GM23338 (cell line): Measurements from ENCODE around the gene OR52N2. TPM values are rescaled to one million over a fixed set of nuclear protein-coding genes. Genes with fewer than 3 reads are reported as not detected.

Experiments used
- ATAC-seq: fragments of 200-7000 bp; cut with Tn5 transposase; 3 replicates; pipeline ENCODE4 v1.9.1; 2020
- DNase-seq: peaks from one replicate; pipeline ENCODE4 v3.0.0-alpha.2; 2015; ENCODE audit warnings: low spot score
- H2AFZ ChIP-seq: fragments of 200-600 bp; sonication (generic); 2 replicates; pipeline ENCODE4 v1.8.0; 2016; ENCODE audit warnings: antibody characterized with exemption, mild to moderate bottlenecking, moderate library complexity
- H3F3A ChIP-seq: fragments of 200-600 bp; sonication (generic); replicated peaks from 2 replicates; pipeline ENCODE4 v1.8.0; 2017; ENCODE audit warnings: antibody characterized with exemption, mixed run types, low read depth
- H3K27ac ChIP-seq: fragments of 200-600 bp; sonication (generic); 2 replicates; pipeline ENCODE4 v1.6.1; 2016; ENCODE audit warnings: low read depth
- H3K27me3 ChIP-seq: fragments of 200-600 bp; sonication (generic); 2 replicates; pipeline ENCODE4 v1.8.0; 2016; ENCODE audit warnings: mild to moderate bottlenecking, mixed run types, moderate library complexity; ENCODE audit not compliant: insufficient read depth
- H3K36me3 ChIP-seq: fragments of 200-600 bp; sonication (generic); 2 replicates; pipeline ENCODE4 v1.8.0; 2016; ENCODE audit warnings: mild to moderate bottlenecking; ENCODE audit not compliant: insufficient read depth
- H3K4me1 ChIP-seq: fragments of 200-600 bp; sonication (generic); 2 replicates; pipeline ENCODE4 v1.8.0; 2016; ENCODE audit warnings: mild to moderate bottlenecking, moderate library complexity; ENCODE audit not compliant: insufficient read depth
- H3K4me2 ChIP-seq: fragments of 200-600 bp; sonication (generic); 2 replicates; pipeline ENCODE4 v1.7.1; 2017; ENCODE audit warnings: mixed run types
- H3K4me3 ChIP-seq: fragments of 200-600 bp; sonication (generic); 2 replicates; pipeline ENCODE4 v1.6.1; 2016; ENCODE audit warnings: mixed run types
- H3K79me2 ChIP-seq: fragments of 200-600 bp; sonication (generic); replicated peaks from 2 replicates; pipeline ENCODE4 v1.8.0; 2017; ENCODE audit warnings: mild to moderate bottlenecking; ENCODE audit not compliant: insufficient read depth
- H3K9me2 ChIP-seq: fragments of 200-600 bp; sonication (generic); 2 replicates; pipeline ENCODE4 v1.8.0; 2017; ENCODE audit not compliant: insufficient read depth
- H4K20me1 ChIP-seq: fragments of 200-600 bp; sonication (generic); replicated peaks from 2 replicates; pipeline ENCODE4 v1.8.0; 2017; ENCODE audit warnings: mild to moderate bottlenecking; ENCODE audit not compliant: insufficient read depth
- H3K27ac Mint-ChIP-seq: 2 replicates; pipeline ENCODE4 v1.8.0; 2020; ENCODE audit warnings: inconsistent platforms, mild to moderate bottlenecking, moderate library complexity, mixed read lengths
- H3K27me3 Mint-ChIP-seq: 3 replicates; pipeline ENCODE4 v1.8.0; 2022; ENCODE audit warnings: low read depth, mild to moderate bottlenecking, moderate library complexity, mixed read lengths, inconsistent platforms; ENCODE audit not compliant: insufficient read depth, poor library complexity
- H3K36me3 Mint-ChIP-seq: 3 replicates; pipeline ENCODE4 v1.8.0; 2021; ENCODE audit warnings: low read depth, mild to moderate bottlenecking, inconsistent platforms, moderate library complexity, mixed read lengths
- H3K4me1 Mint-ChIP-seq: 3 replicates; pipeline ENCODE4 v1.8.0; 2020; ENCODE audit warnings: mild to moderate bottlenecking, inconsistent platforms, mixed read lengths
- H3K4me3 Mint-ChIP-seq: 3 replicates; pipeline ENCODE4 v1.8.0; 2021; ENCODE audit warnings: moderate library complexity, mild to moderate bottlenecking, inconsistent platforms, mixed read lengths
- H3K9me3 Mint-ChIP-seq: 3 replicates; pipeline ENCODE4 v1.8.0; 2020; ENCODE audit warnings: moderate library complexity, mild to moderate bottlenecking, inconsistent platforms, mixed read lengths
- CREB1 ChIP-seq: fragments of 250-450 bp; sonication (Bioruptor Pico); IDR thresholded peaks from 2 replicates; pipeline ENCODE4 v1.5.0; 2020; ENCODE audit warnings: low read depth, mild to moderate bottlenecking, moderate library complexity
- CTCF ChIP-seq, 2 experiments: fragments of 200-600 bp in 1 of 2; sonication (generic) in 1 of 2; conservative IDR thresholded peaks; 2 replicates each; pipeline versions ENCODE4 v1.5.1 to v1.6.1; 2016 to 2017; ENCODE audit warnings: antibody characterized with exemption in 2 of 2, low read depth in 2 of 2, mild to moderate bottlenecking in 2 of 2, moderate library complexity in 1 of 2
- ETS1 ChIP-seq: IDR thresholded peaks from 2 replicates; pipeline ENCODE4 v1.6.1; 2016; ENCODE audit warnings: antibody characterized with exemption
- EZH2 ChIP-seq: fragments of 200-600 bp; sonication (generic); IDR thresholded peaks from one replicate; pipeline ENCODE4 v1.8.0; 2017; ENCODE audit warnings: antibody characterized with exemption, mild to moderate bottlenecking, low read depth; ENCODE audit not compliant: unreplicated experiment
- EZH2phosphoT487 ChIP-seq: fragments of 200-600 bp; sonication (generic); IDR thresholded peaks from one replicate; pipeline ENCODE4 v1.8.1; 2018; ENCODE audit warnings: antibody characterized with exemption; ENCODE audit not compliant: unreplicated experiment
- JUNB ChIP-seq: IDR thresholded peaks from one replicate; pipeline ENCODE4 v1.6.1; 2016; ENCODE audit warnings: antibody characterized with exemption; ENCODE audit not compliant: unreplicated experiment
- NANOG ChIP-seq: IDR thresholded peaks from 2 replicates; pipeline ENCODE4 v1.6.1; 2016; ENCODE audit warnings: antibody characterized with exemption, borderline replicate concordance
- POLR2AphosphoS5 ChIP-seq: IDR thresholded peaks from 2 replicates; pipeline ENCODE4 v1.6.1; 2016; ENCODE audit warnings: antibody characterized with exemption, low read depth
- REST ChIP-seq: IDR thresholded peaks from one replicate; pipeline ENCODE4 v1.6.1; 2018; ENCODE audit warnings: antibody characterized with exemption; ENCODE audit not compliant: unreplicated experiment
- STAT1 ChIP-seq: IDR thresholded peaks from one replicate; pipeline ENCODE4 v1.6.1; 2016; ENCODE audit warnings: antibody characterized with exemption; ENCODE audit not compliant: unreplicated experiment
- ZNF114 ChIP-seq: fragments of 250-450 bp; sonication (Bioruptor Pico); IDR thresholded peaks from 2 replicates; pipeline ENCODE4 v1.5.0; 2020; ENCODE audit warnings: mild to moderate bottlenecking, moderate library complexity
- ZNF331 ChIP-seq: fragments of 250-450 bp; sonication (Bioruptor Pico); IDR thresholded peaks from 2 replicates; pipeline ENCODE4 v1.5.0; 2020; ENCODE audit warnings: low read depth, mild to moderate bottlenecking, moderate library complexity
- ZNF462 ChIP-seq: fragments of 250-450 bp; sonication (Bioruptor Pico); IDR thresholded peaks from 2 replicates; pipeline ENCODE4 v1.5.0; 2020; ENCODE audit warnings: mild to moderate bottlenecking, moderate library complexity
- polyA plus RNA-seq: library from polyadenylated mRNA; unstranded; fragments of >200 nt; fragmentation: Nextera tagmentation; extraction: Ambion mirVana; gene quantifications from 2 replicates; pipeline ENCODE4 v1.2.1, GENCODE V29; 2016
- total RNA-seq: library from RNA; depleted of rRNA; stranded (reverse); fragments of >200 nt; shearing (Covaris generic); gene quantifications from 2 replicates; pipeline ENCODE4 v1.2.3, GENCODE V29; 2014

The OR52N2 gene
- total and polyA plus RNA-seq, 2 experiments from 2014 or later = 0.19 TPM; not detected in 1

GRCh38 chr11:5796541-5796940 is 12.2 kb upstream of the OR52N2 start:
- DNase-seq = no peak
- no peaks in the 10 kb centered on the region for H4K20me1 ChIP-seq
- H2AFZ ChIP-seq = 0 out of 2 replicates have a peak overlapping the region, but pooled peaks have one; percentile 40
- H3K36me3 ChIP-seq = no peaks in the 10 kb centered on the region
- no peaks in the 10 kb centered on the region for H3K79me2 ChIP-seq
- Mint-ChIP-seq H3K27me3 (no peaks in the 10 kb centered on the region), H3K4me1 (no peaks in the 10 kb centered on the region), H3K9me3 (no peaks in the 10 kb centered on the region), H3K4me3 (no peak overlapping the region), H3K27ac (no peak overlapping the region), H3K36me3 (no peaks in the 10 kb centered on the region)
- H3K27me3 ChIP-seq = no peaks in the 10 kb centered on the region
- no peaks in the 10 kb centered on the region for H3K9me2 ChIP-seq
- ATAC-seq = no peak
- H3F3A ChIP-seq = no peaks in the 10 kb centered on the region
- no peaks in the 10 kb centered on the region for H3K4me1 ChIP-seq
- H3K4me2 ChIP-seq = no peak overlapping the region
- no peak overlapping the region for H3K4me3 ChIP-seq
- H3K27ac ChIP-seq = no peak overlapping the region
- TF ChIP-seq EZH2 = no peak
- no peak for TF ChIP-seq CREB1
- TF ChIP-seq ZNF462 = no peak
- no peak for TF ChIP-seq JUNB
- no peak for TF ChIP-seq EZH2phosphoT487
- TF ChIP-seq ZNF331 (CRISPR knock-in tag) = no peak
- no peak for TF ChIP-seq POLR2AphosphoS5
- no peak for TF ChIP-seq ETS1
- no peak for TF ChIP-seq REST
- no peak for TF ChIP-seq NANOG
- TF ChIP-seq STAT1 = no peak
- TF ChIP-seq CTCF (conservative IDR thresholded peaks at IDR 0.05; ENCODE audit: low read depth in 2 of 2) = no peak
- no peak for TF ChIP-seq ZNF114
